HG03457 (cell line): ENCODE results near the gene APOD.

Source experiments
- ATAC-seq: cut with Tn5 transposase; IDR thresholded peaks from one replicate; pipeline ENCODE4 v1.9.1; 2021; ENCODE audit warnings: moderate number of reproducible peaks; ENCODE audit not compliant: unreplicated experiment

Gene APOD

GRCh38 chr3:195587824-195588223 is 4.1 kb upstream of the APOD start:
- no peak for ATAC-seq

- ATAC-seq: no peak
Measured at GRCh38 chr3:195587406-195587805, 3.7 kb upstream of the APOD start.

GRCh38 chr3:195584543-195584870 is 767 bp upstream of the APOD start:
- no peak for ATAC-seq

- no peak for ATAC-seq
Measured at GRCh38 chr3:195582947-195583346, 793 bp downstream of the APOD start.

- no peak for ATAC-seq
Measured at GRCh38 chr3:195580744-195581443, 2.8 kb downstream of the APOD start.

- no peak for ATAC-seq
Measured at GRCh38 chr3:195579281-195579680, 4.5 kb downstream of the APOD start.

GRCh38 chr3:195578565-195578964 is 5.2 kb downstream of the APOD start:
- ATAC-seq: no peak

GRCh38 chr3:195577645-195578177 is 6.0 kb downstream of the APOD start:
- ATAC-seq: no peak

- ATAC-seq: no peak
Measured at GRCh38 chr3:195574497-195575304, 9.0 kb downstream of the APOD start.

- ATAC-seq: no peak
Measured at GRCh38 chr3:195573611-195574496, 9.9 kb downstream of the APOD start.

- ATAC-seq: no peak
Measured at GRCh38 chr3:195571361-195571760, 12.4 kb downstream of the APOD start.

GRCh38 chr3:195570912-195571311 is 12.8 kb downstream of the APOD start:
- no peak for ATAC-seq

GRCh38 chr3:195570344-195570743 is 13.4 kb downstream of the APOD start:
- no peak for ATAC-seq

GRCh38 chr3:195568630-195569029 is 15.1 kb downstream of the APOD start:
- no peak for ATAC-seq

GRCh38 chr3:195566797-195567196 is 16.9 kb downstream of the APOD start:
- no peak for ATAC-seq

- no peak for ATAC-seq
Measured at GRCh38 chr3:195565716-195566115, 18.0 kb downstream of the APOD start.

- no peak for ATAC-seq
Measured at GRCh38 chr3:195563317-195563716, 20.4 kb downstream of the APOD start.

- no peak for ATAC-seq
Measured at GRCh38 chr3:195559723-195560409, 23.9 kb downstream of the APOD start.

GRCh38 chr3:195558602-195559001 is 25.1 kb downstream of the APOD start:
- ATAC-seq: no peak

- no peak for ATAC-seq
Measured at GRCh38 chr3:195557322-195557721, 26.4 kb downstream of the APOD start.

GRCh38 chr3:195556390-195556789 is 27.4 kb downstream of the APOD start:
- no peak for ATAC-seq
